ENCODE results near the gene LIMD2. TPM values are rescaled to one million over a fixed set of nuclear protein-coding genes. Genes with fewer than 3 reads are reported as not detected.

The LIMD2 gene
- polyA plus RNA-seq, 1 of the 3 experiments (the other 2 are of a cell fraction), result 78.0 TPM

- TF ChIP-seq, protein P1, sequence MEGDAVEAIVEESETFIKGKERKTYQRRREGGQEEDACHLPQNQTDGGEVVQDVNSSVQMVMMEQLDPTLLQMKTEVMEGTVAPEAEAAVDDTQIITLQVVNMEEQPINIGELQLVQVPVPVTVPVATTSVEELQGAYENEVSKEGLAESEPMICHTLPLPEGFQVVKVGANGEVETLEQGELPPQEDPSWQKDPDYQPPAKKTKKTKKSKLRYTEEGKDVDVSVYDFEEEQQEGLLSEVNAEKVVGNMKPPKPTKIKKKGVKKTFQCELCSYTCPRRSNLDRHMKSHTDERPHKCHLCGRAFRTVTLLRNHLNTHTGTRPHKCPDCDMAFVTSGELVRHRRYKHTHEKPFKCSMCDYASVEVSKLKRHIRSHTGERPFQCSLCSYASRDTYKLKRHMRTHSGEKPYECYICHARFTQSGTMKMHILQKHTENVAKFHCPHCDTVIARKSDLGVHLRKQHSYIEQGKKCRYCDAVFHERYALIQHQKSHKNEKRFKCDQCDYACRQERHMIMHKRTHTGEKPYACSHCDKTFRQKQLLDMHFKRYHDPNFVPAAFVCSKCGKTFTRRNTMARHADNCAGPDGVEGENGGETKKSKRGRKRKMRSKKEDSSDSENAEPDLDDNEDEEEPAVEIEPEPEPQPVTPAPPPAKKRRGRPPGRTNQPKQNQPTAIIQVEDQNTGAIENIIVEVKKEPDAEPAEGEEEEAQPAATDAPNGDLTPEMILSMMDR (IDR thresholded peaks at IDR 0.05), result no peak
- no peak for TF ChIP-seq PBX3 (IDR thresholded peaks at IDR 0.05)
- no peak for TF ChIP-seq POLR2AphosphoS5 (IDR thresholded peaks at IDR 0.05; ENCODE audit: low read depth, low read length)
- TF ChIP-seq SMC3 (IDR thresholded peaks at IDR 0.05; ENCODE audit: low read depth, low read length), result no peak
- TF ChIP-seq ELF1 (IDR thresholded peaks at IDR 0.05), result no peak
- TF ChIP-seq TCF12 (IDR thresholded peaks at IDR 0.05), result no peak
- no peak for TF ChIP-seq IRF3 (IDR thresholded peaks at IDR 0.05; ENCODE audit: low read depth, low read length)
- TF ChIP-seq RXRA (IDR thresholded peaks at IDR 0.05; ENCODE audit: borderline replicate concordance, low read depth), result no peak
- TF ChIP-seq GATA2 (CRISPR knock-in tag; IDR thresholded peaks at IDR 0.05), result no peak
- TF ChIP-seq TEAD4 (IDR thresholded peaks at IDR 0.05; ENCODE audit: borderline replicate concordance, insufficient read depth), result no peak
These were observed 20.7 kb downstream of the LIMD2 start (continued) for GRCh38 chr17:63679214-63679613.

DNA sequence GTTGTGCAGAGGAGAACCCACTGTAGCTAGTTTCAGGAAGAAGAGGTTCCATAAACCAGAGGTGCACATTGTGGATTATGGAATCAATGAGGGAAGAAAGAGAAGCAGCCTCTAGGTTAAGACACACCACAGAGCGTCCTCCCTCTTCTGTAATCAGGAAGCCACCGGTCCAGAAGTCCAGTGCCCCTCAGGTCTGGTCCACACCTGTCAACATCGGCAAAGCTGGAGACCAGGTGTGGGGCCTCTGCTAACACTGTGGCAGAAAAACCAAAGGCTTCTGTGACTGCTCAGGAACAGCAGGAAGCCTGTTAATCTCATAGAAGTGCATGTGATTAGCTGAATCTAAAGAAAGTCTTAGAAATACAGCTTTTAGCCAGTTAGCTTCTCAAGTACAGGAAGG lies 23.3 kb downstream of the LIMD2 start:
- H3K4me2 ChIP-seq, result peak overlapping the region; percentile 80
- peaks cover 4% of the 10 kb centered on the region; the same call in 1 of the 2 replicates for H4K20me1 ChIP-seq (ENCODE audit: insufficient read depth)
- H3F3A ChIP-seq (replicated peaks; ENCODE audit: insufficient read depth), result peaks cover 20% of the 10 kb centered on the region
- H3K79me2 ChIP-seq (ENCODE audit: insufficient read depth), result no peaks in the 10 kb centered on the region
- no peaks in the 10 kb centered on the region for H3K9me2 ChIP-seq
- ChIA-PET POLR2A (interaction anchor here (0.5 to 3.0 kb wide), 11 partner anchors 11 to 244 kb away, joined by 4 to 36 read pairs (median 7); partner anchors contain the start of gene MAP3K3), CTCF (interaction anchor here (1.5 to 17.5 kb wide), 7 partner anchors 10 to 251 kb away, joined by 3 to 233 read pairs (median 13); no protein-coding TSS in a partner anchor)
- TF ChIP-seq SMC3 (IDR thresholded peaks at IDR 0.05; ENCODE audit: low read depth, low read length) (no peak), EZH2phosphoT487 (IDR thresholded peaks at IDR 0.05; ENCODE audit: borderline replicate concordance, low read depth) (no peak), GATA2 (CRISPR knock-in tag; IDR thresholded peaks at IDR 0.05) (0 out of 2 replicates have a peak, but pooled peaks have one; percentile 8)
- DNase-seq, result no peak
- peak overlapping the region; percentile 65 to 97; a peak in 3 of 4 replicates for H3K27ac ChIP-seq (ENCODE audit: low read depth in 2 of 2, low read length in 1 of 2)
- no peak overlapping the region for H2AFZ ChIP-seq (ENCODE audit: low read depth)
- no peak overlapping the region for H3K4me3 ChIP-seq (ENCODE audit: low read depth in 2 of 2, low read length in 1 of 2)
- no peaks in the 10 kb centered on the region for H3K27me3 ChIP-seq (ENCODE audit: insufficient read depth)
- no peak overlapping the region; the same call in 1 of the 2 replicates for H3K9ac ChIP-seq
- peaks cover 26 to 45% of the 10 kb centered on the region in 2 experiments for H3K4me1 ChIP-seq (ENCODE audit: control insufficient read depth in 1 of 2, insufficient read depth in 2 of 2, low read depth in 1 of 2, low read length in 1 of 2)
- WGBS (ENCODE audit: low lambda C conversion rate), result 69% methylated on average over 3 of the region's 3 CpGs
- H3K36me3 ChIP-seq (replicated peaks in 1 of 2; ENCODE audit: control insufficient read depth in 1 of 2, insufficient read depth in 2 of 2, low read length in 1 of 2), result peaks cover 3 to 25% of the 10 kb centered on the region in 2 experiments
- H3K9me3 ChIP-seq, result no peaks in the 10 kb centered on the region

Measured in SK-N-SH (cell line).